ENCODE data around the gene YTHDC1. TPM values are rescaled to one million over a fixed set of nuclear protein-coding genes. Genes with fewer than 3 reads are reported as not detected.
A peak's percentile ranks its signal among the peaks of the same experiment; 100 is the strongest.
"Not testable (repeated sequence)": the region's sequence is repeated elsewhere in the genome, so short reads cannot be mapped to it uniquely, and the experiment has no call there.

The YTHDC1 gene
- 19.7 and 31.8 TPM in 2 replicates for total RNA-seq (2014; rRNA removed; shearing (Covaris generic))

- DNase-seq (ENCODE audit: low spot score) = peak; percentile 97
These were observed at the start of gene YTHDC1 for GRCh38 chr4:68349649-68350360. Gene YTHDC1, minus strand, starts transcription at chr4:68350090. Its CDS starts 337 bp downstream, at chr4:68349753.

- no peak for DNase-seq (ENCODE audit: low spot score)
These were observed 49.4 kb upstream of the YTHDC1 start for GRCh38 chr4:68399306-68399705.

DNA sequence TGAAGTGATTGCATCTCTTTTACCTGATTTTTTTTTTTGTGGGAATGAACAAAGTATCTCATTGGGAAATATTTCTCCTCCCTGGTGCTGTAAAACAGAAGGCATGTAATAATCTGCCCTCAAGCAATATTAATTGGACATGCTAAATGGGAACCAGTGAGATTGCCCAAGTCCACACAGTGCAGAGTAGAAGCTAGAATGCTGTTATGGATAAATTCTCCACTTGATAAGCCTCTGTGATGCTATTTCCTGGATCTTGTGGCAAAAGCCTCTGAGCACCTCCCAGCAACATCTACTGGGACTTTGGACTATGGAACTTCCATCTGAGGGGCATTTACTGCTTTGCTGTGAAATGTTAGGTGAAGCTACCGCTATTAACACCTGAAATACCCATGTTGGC is 46.9 kb upstream of the YTHDC1 start:
- no peak for DNase-seq (ENCODE audit: low spot score)

GRCh38 chr4:68391436-68391835 is 41.5 kb upstream of the YTHDC1 start:
- DNase-seq (ENCODE audit: low spot score) = no peak

GRCh38 chr4:68390205-68390935 is 40.5 kb upstream of the YTHDC1 start:
- no peak for DNase-seq (ENCODE audit: low spot score)

- DNase-seq (ENCODE audit: low spot score) = not testable (repeated sequence)
These were observed 39.6 kb upstream of the YTHDC1 start for GRCh38 chr4:68389386-68389913.

DNA sequence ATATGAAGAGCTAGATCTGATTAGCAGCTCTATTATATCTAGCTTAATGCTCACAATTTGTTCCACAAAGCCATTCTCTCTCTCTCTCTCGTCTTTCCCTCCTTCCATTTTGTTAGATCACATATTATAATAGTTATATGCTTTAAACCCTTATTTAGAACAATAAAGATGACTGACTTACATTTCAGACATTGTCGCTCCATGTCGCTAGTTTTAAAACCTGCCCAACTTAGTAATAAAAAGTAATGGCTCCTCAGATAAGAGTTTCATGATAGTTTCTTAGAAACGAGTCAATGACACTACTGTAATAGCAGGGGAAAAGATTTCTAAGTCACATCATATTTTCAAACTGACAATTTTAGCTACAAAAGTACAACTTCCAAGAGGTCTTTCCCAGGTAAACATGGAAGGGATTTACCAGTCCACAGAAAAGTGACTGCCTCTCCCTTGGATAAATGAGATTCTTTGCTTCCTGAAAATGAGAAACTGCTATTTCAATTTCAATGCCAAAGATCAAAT is 38.5 kb upstream of the YTHDC1 start:
- no peak for DNase-seq (ENCODE audit: low spot score)

GRCh38 chr4:68385267-68385666 is 35.4 kb upstream of the YTHDC1 start:
- no peak for DNase-seq (ENCODE audit: low spot score)

DNA sequence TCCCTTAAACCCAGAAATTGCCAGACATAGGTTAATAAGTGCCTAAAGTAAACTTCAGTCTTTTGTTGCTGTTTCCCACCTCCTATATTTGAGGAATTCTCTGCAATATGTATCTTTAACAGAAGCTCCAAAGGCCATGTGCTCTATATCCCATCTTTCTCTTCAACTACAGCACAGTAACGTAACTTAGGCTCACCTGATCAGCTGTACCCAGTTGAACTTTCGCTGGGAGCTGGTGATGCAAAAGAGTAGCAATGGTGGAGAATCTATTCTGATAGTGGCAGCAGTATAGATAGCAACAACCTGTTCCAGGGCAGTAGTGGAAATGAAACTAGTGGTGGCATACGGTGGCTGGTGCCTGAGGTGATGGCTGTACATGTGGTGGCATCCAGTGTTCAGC is 33.2 kb upstream of the YTHDC1 start:
- DNase-seq (ENCODE audit: low spot score) = no peak

DNA sequence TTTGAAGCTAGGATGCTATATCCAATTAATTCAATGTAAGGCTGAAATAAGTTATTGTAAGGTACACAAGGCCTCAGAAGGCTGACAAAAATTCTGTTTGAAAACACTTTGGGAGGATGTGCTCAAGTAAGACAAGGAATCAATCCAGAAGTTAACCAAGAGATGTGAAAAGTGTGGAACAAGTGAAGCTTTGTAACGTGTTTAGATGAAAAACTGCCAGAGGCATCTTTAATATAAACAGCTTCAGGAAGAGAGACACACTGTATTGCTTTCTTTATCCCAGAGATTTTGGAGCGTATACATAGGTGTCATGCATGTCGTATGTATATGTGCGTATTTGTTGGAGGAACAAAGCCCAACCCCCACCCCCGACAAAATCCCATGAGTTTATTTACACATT is 28.3 kb upstream of the YTHDC1 start:
- DNase-seq (ENCODE audit: low spot score) = no peak

DNA sequence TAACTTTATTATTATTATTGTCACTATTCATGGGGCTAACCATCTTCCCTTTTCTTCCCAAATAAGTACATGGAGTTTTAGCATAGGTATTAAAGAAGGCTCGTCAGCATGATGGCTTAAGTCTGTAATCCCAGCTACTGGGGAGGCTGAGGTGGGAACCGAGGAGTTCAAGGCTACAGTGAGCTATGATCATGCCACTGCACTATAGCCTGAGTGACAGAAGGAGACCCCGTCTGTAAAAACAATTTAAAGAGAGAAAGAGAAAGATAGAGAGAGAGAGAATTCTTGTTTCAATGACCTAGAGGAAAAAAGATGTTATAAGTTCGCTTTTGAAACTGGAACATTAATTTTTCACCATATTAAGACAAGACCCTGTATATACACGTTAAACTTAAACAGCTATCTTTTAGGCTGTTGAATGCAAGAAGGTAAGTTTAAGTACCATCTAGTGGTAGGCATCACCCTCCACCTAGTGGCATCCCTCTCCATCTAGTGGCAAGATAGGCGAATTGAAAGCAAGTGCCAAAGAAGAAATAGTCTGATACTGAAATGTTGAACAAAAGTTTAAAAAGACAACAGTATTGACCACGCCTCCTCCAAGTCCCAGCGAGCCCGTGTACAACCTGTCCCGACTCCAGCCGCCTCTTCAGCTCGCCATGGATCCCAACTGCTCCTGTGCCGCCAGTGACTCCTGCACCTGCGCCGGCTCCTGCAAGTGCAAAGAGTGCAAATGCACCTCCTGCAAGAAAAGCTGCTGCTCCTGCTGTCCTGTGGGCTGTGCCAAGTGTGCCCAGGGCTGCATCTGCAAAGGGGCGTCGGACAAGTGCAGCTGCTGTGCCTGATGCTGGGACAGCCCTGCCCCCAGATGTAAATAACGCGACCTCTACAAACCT is 26.0 kb upstream of the YTHDC1 start:
- DNase-seq (ENCODE audit: low spot score) = peak; percentile 68

- peak; percentile 36 for DNase-seq (ENCODE audit: low spot score)
These were observed 23.6 kb upstream of the YTHDC1 start for GRCh38 chr4:68373513-68373912.

- DNase-seq (ENCODE audit: low spot score) = no peak
These were observed 22.7 kb upstream of the YTHDC1 start for GRCh38 chr4:68372588-68372987.

DNA sequence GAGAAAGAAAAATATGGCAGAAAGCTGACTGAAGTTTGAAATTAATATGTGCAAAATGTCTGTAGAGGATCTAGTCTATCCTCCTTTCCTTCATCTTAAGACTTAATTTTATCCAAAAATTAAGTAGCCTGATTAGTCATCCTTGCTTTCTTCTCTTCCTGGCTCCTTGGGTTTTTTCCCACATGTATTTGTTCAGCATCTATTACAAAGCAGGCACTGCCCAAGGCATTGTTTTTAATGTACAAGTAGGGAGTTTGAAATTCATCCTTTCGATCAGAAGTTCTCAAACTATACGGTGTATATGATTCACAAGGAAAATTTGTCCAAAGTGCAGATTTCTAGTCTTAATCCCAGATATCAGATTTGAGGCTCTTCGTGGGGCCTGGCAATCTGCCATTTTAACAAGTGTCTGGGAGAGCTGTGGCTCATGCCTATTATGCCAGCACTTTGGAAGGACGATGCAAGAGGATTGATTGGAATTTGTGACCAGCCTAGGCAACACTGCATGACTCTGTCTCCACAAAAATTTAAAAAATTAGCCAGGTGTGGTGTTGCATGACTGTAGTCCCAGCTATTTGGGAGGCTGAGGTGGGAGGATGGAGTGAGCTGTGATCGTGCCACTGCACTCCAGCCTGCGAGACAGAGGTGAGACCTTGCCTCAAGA is 19.4 kb upstream of the YTHDC1 start:
- DNase-seq (ENCODE audit: low spot score) = peak; percentile 27

DNA sequence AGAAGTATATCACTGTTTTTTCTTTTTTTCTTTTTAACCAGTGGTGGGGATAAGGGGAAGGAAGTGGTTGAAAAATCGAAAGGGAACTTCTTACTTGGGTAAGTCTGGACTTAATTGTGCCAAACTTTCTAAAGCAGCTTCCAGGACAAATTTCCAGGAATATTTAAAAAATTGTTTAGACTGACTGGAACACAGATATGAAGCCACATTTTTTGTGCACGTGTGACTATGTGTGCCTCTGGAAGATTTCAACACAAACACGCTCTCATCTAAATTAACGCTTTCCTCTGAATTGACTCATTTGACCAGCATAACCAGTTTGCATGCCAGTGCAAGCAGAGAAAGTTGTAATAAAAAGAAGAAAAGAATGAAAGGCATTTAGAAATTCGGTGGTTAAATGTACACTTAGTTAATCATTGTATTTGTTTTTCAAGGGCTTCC is 18.8 kb upstream of the YTHDC1 start:
- peak; percentile 39 for DNase-seq (ENCODE audit: low spot score)

DNA sequence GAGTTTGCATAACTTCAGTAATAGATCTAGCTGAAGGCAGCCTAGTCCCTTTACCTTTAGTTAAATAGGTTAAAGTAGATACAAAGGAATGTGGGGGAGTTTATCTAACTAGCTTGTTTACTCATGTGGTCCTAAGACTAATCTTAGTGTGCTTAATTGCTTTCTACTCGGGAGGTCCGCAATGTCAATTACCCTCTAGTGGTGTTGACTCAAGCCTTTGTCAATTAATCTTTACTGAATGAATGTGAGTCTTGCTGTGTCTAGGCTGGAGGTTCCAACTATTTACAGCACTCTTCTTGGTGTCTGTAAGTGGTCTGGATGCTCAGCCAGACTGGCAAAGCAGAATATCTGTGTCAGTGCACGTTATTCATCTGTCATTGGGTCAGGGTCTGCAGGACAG is 17.9 kb upstream of the YTHDC1 start:
- no peak for DNase-seq (ENCODE audit: low spot score)

DNA sequence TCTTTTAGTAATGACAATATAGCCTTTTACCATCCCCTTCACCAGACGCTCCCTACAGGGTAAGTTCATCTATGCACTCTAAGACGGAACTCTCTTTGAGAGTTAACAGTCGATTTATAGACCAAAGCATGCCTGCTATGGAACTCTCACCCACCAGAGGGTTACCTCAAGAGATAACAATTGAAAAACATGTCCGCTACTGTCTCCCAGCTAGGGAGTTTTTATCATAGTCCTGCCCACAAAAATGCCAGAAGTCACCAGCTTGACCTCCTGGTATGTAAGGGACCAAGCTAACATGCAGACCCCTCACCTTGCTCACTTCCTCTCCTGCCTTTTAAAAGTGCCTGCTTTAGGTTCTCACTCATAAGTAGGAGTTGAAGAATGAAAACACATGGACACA is 16.7 kb upstream of the YTHDC1 start:
- no peak for DNase-seq (ENCODE audit: low spot score)

DNA sequence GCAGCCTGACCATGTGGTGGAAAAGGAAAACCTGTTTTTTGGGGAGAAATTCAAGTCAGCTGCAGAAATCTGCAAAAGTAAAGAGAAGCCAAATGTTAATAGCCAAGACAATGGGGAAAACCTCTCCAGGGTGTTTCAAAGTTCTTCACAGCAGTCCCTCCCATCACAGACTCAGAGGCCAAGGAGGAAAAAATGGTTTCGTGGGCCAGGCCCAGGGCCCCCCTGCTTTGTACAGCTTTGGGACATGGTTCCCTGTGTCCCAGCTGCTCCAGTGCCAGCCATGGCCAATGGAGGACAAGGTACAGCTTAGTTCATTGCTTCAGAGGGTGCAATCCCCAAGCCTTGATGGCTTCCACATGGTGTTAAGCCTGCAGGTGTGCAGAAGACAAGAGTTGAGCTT is 15.2 kb upstream of the YTHDC1 start:
- no peak for DNase-seq (ENCODE audit: low spot score)

- peak; percentile 89 for DNase-seq (ENCODE audit: low spot score)
These were observed 11.3 kb upstream of the YTHDC1 start for GRCh38 chr4:68361146-68361589.

- DNase-seq (ENCODE audit: low spot score) = no peak
These were observed 10.5 kb upstream of the YTHDC1 start for GRCh38 chr4:68360231-68360968.

All from H4 (cell line).